IPS-18a (cell line): ENCODE results near the gene MACROD2.

ENCODE experiments used
- H3K27ac ChIP-seq: one replicate; pipeline ENCODE4 v1.5.1; 2013; ENCODE audit warnings: low read length
- H3K27me3 ChIP-seq: one replicate; pipeline ENCODE4 v1.6.1; 2013; ENCODE audit warnings: mild to moderate bottlenecking, low read length; ENCODE audit not compliant: control insufficient read depth, insufficient read depth
- H3K36me3 ChIP-seq: one replicate; pipeline ENCODE4 v1.6.1; 2013; ENCODE audit warnings: low read depth, low read length; ENCODE audit not compliant: control insufficient read depth
- H3K4me1 ChIP-seq: one replicate; pipeline ENCODE4 v1.6.1; 2013; ENCODE audit warnings: low read depth, low read length; ENCODE audit not compliant: control insufficient read depth
- H3K4me3 ChIP-seq: one replicate; pipeline ENCODE4 v1.5.1; 2013; ENCODE audit warnings: low read length
- H3K9ac ChIP-seq: one replicate; pipeline ENCODE4 v1.6.1; 2013; ENCODE audit warnings: mild to moderate bottlenecking, low read length, moderate library complexity
- H3K9me3 ChIP-seq: one replicate; pipeline ENCODE4 v1.6.1; 2013; ENCODE audit warnings: low read depth, low read length; ENCODE audit not compliant: control insufficient read depth

Gene MACROD2

DNA sequence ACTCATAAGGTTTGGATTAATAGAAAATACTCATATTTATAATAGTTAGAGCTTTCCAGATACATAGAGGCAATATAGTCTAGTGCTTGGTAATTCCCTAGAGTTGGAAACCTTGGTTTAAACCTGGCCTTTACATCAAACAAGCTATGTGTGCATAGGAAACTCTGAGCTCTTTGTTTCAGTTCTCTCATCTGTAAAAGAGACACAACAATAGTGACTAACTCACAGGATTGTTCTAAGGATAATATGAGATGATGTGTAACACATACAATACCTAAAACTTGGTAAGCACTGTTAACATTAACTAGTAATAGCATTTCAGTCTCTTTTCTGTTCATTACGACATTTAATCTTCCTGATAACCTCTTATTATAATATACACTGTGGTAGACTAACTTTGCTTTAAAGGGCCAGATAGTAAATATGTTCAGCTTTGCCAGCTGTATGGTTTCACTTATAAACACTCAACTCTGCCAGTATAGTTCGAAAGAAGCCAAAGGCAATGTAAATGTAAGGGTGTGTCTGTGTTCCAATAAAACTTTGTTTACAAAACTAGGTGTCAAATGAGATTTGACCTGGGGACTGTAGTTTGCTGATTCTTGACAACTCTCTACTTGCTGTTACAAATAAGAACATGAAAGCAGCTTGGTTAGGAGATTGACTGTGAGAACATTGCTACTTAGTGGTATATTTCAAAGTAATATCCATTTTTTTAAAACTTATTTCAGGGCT, 712.7 kb downstream of the MACROD2 start:
- Histone ChIP-seq H3K27me3 (no peaks in the 10 kb centered on the region), H3K4me1 (peaks cover 23% of the 10 kb centered on the region), H3K4me3 (no peak overlapping the region), H3K27ac (no peak overlapping the region), H3K9me3 (no peaks in the 10 kb centered on the region), H3K9ac (no peak overlapping the region), H3K36me3 (no peaks in the 10 kb centered on the region)

DNA sequence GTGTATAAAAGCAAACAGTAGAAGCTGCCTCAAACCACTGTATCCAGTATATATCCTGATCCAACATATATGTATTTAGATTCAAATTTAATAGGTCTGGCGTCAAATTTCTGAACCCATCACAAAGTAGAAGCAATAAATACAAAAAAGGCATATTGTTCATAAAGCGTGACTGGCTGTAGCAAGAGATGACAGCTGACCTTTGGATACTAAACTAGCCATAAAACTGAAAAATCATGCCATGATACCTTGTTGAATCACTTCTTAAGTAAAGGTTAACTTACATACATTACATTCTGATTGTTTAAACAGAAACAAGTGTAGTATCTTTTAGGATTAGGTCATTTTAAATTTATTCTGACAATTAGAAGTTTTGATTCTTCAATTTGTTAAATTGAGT, 714.1 kb downstream of the MACROD2 start:
- Histone ChIP-seq H3K27ac (no peak overlapping the region), H3K4me1 (peaks cover 35% of the 10 kb centered on the region), H3K9ac (no peak overlapping the region), H3K4me3 (no peak overlapping the region), H3K36me3 (no peaks in the 10 kb centered on the region), H3K9me3 (no peaks in the 10 kb centered on the region), H3K27me3 (no peaks in the 10 kb centered on the region)

DNA sequence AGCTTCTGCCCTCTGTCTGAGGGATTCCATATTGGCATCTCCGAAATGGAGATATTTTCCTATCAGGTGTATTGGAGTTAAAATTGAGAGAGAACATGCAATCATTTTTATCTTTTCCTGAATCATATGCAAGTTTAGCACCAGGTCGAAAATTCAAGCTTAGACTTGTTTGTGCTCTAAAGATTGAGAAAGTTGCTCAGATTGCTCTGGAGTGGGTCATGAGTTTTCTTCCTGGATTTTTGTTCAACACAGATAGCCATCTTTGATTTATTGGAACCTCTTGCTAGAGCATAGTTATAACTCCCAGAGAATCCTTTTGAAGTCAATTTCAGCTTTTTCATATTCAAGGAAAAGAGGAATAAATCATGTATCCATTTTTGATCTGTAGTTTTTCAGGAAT, 715.6 kb downstream of the MACROD2 start:
- no peak overlapping the region for H3K9ac ChIP-seq

DNA sequence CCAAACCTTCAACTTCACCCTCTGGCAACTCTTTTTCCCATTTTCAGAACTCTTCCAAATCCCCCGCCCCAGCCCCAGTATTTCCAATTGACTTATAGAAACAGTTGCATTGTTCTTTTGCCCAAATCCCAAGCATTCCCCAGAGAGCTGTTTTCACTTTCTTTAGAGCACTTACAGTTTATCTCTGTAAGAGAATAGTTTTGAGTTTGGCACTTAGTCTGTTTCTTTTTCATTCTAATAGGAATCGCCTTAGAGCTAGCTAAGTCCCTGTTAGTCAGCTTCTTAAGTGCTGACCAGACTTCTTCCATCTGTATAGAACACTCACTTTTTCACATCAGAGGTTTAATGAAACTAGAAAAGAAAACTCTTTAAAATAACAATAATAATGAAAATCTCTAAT, 716.3 kb downstream of the MACROD2 start:
- H3K27ac ChIP-seq = no peak overlapping the region
- H3K27me3 ChIP-seq = no peaks in the 10 kb centered on the region
- H3K36me3 ChIP-seq = no peaks in the 10 kb centered on the region
- peak overlapping the region; percentile 5 for H3K4me3 ChIP-seq
- no peak overlapping the region for H3K9ac ChIP-seq
- H3K9me3 ChIP-seq = no peaks in the 10 kb centered on the region
- H3K4me1 ChIP-seq = peaks cover 57% of the 10 kb centered on the region

More for the DNA sequence above, 715.6 kb downstream of the MACROD2 start:
- H3K4me3 ChIP-seq = no peak overlapping the region
- H3K36me3 ChIP-seq = no peaks in the 10 kb centered on the region
- H3K4me1 ChIP-seq = peaks cover 50% of the 10 kb centered on the region
- H3K27ac ChIP-seq = no peak overlapping the region
- H3K9me3 ChIP-seq = no peaks in the 10 kb centered on the region
- H3K27me3 ChIP-seq = no peaks in the 10 kb centered on the region

DNA sequence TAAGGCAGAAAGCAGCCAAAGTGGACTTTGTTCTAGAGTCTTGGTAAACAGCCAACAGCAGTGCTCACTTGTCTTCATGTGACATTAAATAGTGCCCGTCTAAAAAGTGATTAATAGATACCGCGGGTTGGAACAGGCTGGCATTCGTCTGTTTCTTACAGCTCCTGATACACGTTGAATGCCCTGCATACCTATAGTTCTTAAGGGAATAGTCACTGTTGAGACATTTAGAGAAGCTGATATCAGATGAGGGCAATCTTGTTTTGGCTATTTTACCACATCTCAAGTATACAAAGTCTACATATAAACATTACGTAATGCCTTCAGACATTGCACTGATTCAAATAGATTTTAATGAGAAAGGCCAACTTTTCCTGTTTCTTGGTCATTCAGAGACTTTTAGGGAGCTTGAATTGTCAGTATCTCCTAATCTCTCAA, 717.0 kb downstream of the MACROD2 start:
- H3K36me3 ChIP-seq = no peaks in the 10 kb centered on the region
- peaks cover 63% of the 10 kb centered on the region for H3K4me1 ChIP-seq
- H3K27ac ChIP-seq = no peak overlapping the region
- H3K9me3 ChIP-seq = no peaks in the 10 kb centered on the region
- no peak overlapping the region for H3K9ac ChIP-seq
- H3K4me3 ChIP-seq = no peak overlapping the region
- H3K27me3 ChIP-seq = no peaks in the 10 kb centered on the region

DNA sequence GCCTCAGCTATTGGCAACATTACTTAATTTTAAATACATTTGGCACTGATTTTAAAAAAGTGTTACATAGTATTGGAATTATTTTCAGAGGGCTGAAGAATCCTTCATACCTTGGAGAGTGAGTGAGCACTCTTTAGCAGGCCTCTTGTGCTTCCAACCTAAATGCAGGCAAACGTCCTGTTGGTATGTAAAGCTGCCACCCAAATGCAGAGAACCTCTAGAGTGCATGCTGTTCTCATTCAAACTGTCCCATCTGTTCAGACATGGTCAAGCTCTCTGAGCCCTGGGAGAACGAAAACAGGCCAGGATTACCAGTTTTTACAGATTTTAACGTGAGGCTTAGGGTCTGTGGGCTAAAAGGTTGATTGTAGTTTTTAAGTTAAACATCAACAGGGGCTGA, 720.1 kb downstream of the MACROD2 start:
- peak overlapping the region; percentile 26 for H3K4me3 ChIP-seq
- H3K9me3 ChIP-seq = no peaks in the 10 kb centered on the region
- no peak overlapping the region for H3K9ac ChIP-seq
- H3K27me3 ChIP-seq = no peaks in the 10 kb centered on the region
- H3K27ac ChIP-seq = peak overlapping the region; percentile 62
- peaks cover 68% of the 10 kb centered on the region for H3K4me1 ChIP-seq
- no peaks in the 10 kb centered on the region for H3K36me3 ChIP-seq

DNA sequence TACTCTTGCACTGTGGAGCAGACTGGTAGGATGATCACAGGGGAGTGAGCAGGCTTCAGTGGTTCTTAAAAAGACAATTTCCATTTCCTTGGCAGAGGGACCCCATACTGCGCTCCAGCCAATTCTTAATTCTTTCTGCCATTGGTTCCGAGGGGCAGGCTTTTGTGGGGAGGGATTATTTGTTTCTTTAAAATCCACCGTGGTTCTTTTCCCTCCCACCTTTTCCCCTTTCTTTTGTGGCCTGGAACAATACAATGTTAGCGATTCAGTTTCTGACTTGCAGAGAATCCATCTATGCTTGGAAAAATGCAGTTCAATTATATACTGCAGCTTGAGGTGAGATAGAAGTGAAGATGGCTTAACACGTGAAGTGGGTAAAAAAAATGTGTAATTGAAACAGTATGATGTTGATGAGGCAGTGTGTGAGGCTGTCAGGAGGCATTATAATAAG, 721.1 kb downstream of the MACROD2 start:
- peak overlapping the region; percentile 41 for H3K4me3 ChIP-seq
- no peaks in the 10 kb centered on the region for H3K36me3 ChIP-seq
- H3K27me3 ChIP-seq = no peaks in the 10 kb centered on the region
- peaks cover 61% of the 10 kb centered on the region for H3K4me1 ChIP-seq
- H3K27ac ChIP-seq = peak overlapping the region; percentile 62
- H3K9me3 ChIP-seq = no peaks in the 10 kb centered on the region
- no peak overlapping the region for H3K9ac ChIP-seq

DNA sequence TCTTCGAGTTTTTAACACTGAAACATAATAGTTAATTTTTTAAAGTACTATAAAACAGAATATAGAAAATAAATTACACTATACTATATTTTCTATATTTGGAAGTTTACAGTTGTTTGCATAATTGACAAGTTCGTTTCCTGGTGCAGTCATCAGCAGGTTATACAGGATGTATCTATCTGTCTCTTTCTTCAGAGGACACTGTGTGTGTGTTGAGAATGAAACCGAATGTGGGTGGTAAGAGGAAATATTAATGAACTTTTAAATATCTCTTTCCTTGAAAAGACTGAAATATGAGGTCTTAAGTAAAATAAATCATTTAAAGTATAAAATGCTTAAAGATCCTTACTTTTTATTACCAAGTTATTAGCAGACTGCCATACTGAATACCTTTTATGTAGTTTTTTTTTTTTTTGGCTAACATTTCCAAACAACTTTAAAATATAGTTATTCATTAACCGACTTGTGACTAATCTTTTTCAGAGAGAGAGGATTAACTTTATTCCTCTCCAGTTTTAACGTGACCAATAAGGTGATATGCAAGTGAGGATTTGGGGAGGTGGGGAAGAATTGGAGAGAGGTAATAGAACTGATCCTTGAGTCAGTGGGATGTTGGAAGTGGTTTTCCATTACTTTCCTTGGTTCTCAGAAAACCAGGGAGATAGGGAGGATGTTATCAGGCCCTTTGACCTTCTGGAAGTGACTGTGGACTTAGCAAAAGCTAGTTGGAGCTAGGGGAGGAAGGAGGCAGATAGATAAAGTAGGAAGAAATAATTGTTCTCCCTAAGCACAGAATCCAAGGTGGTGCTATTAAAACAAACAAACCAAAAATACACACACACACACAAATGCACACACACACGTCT, 722.1 kb downstream of the MACROD2 start:
- peaks cover 51% of the 10 kb centered on the region for H3K4me1 ChIP-seq
- H3K9ac ChIP-seq = no peak overlapping the region
- no peaks in the 10 kb centered on the region for H3K9me3 ChIP-seq
- H3K4me3 ChIP-seq = no peak overlapping the region
- no peaks in the 10 kb centered on the region for H3K36me3 ChIP-seq
- no peaks in the 10 kb centered on the region for H3K27me3 ChIP-seq
- H3K27ac ChIP-seq = no peak overlapping the region

DNA sequence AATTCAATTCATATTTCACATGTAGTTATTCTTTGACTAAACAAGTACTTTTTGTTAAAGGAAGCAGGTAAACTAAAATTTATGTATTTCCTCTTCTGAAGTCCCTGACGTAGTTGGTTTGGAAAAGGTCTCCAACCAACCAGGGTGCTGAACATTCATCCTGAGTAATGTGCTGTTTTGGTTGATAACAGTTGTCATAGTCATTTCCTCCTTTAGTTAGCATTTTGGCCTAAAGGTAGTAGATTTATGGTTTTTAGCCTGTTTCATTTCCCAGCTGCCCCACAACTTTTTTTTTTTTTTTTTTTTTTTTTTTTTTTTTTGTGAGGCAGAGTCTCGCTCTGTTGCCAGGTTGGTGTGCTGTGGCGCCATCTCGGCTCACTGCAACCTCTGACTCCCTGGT, 724.9 kb downstream of the MACROD2 start:
- Histone ChIP-seq H3K36me3 (no peaks in the 10 kb centered on the region), H3K27ac (no peak overlapping the region), H3K9me3 (no peaks in the 10 kb centered on the region), H3K9ac (no peak overlapping the region), H3K4me3 (no peak overlapping the region), H3K4me1 (peaks cover 25% of the 10 kb centered on the region), H3K27me3 (no peaks in the 10 kb centered on the region)

DNA sequence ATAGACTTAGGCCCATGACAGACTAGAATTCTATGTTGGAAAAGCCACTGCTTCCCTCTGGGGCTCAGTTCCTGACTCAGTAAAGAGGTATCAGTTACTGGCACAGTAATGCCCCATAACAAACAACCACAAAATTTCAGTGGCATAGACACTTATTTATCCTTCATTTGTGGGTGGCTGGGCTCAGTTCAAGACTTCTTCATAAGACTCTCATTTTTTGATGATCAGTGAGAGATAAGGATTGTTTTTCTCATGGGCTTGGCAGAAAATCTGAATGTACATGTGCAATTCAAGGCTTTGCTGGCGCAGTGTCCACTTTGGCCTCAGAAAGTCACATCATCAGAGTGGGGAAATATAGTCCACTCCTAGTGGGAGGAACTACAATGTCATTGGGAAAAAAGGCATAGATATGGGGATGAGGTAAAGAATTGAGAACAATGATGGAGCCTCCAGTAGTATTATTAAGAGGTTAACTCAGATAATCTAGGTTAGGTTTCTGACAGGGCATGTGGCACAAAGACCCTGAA, 726.7 kb downstream of the MACROD2 start:
- Histone ChIP-seq H3K9me3 (no peaks in the 10 kb centered on the region), H3K27me3 (no peaks in the 10 kb centered on the region), H3K4me3 (no peak overlapping the region), H3K36me3 (no peaks in the 10 kb centered on the region), H3K4me1 (peaks cover 8% of the 10 kb centered on the region), H3K27ac (no peak overlapping the region), H3K9ac (no peak overlapping the region)

DNA sequence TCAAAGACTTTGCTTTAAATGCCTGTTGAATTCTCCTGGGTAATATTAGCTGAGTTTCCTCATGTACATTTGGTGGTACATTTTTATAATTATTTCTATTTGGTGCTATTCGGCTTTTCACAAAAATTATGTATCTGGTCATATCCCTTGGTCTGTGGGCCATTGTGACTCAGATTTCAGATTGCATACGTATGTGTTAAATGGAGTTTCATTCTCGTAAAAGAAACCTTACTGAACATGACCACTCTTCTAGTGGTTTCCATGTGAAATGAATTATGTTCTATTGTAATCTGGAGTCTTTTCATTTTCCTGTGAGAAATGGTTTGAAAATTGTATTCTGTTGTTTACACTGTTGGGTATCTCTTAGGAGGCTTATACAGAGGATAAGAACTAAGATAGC, 728.3 kb downstream of the MACROD2 start:
- Histone ChIP-seq H3K9ac (no peak overlapping the region), H3K27ac (no peak overlapping the region), H3K9me3 (no peaks in the 10 kb centered on the region), H3K27me3 (no peaks in the 10 kb centered on the region), H3K36me3 (no peaks in the 10 kb centered on the region), H3K4me1 (no peaks in the 10 kb centered on the region), H3K4me3 (no peak overlapping the region)
